Spleen (tissue), 11 donors: ENCODE measurements around the gene HOXA6. TPM values are rescaled to one million over a fixed set of nuclear protein-coding genes. Genes with fewer than 3 reads are reported as not detected.

Experiments used
- DNase-seq: peaks from one replicate; pipeline ENCODE4 v3.0.0-alpha.2; 2020
- H3K27ac ChIP-seq, 8 donors: fragments of 200-600 bp; sonication (generic) in 7 of 8; 1 replicate in 4 of 8; 2 replicates in 4 of 8; pipeline versions ENCODE4 v1.5.0 to v1.8.0; 2016 to 2021; ENCODE audit warnings: inconsistent platforms in 4 of 8, mild to moderate bottlenecking in 4 of 8, moderate library complexity in 1 of 8
- H3K27me3 ChIP-seq, 7 donors: fragments of 200-600 bp; sonication (generic) in 6 of 7; replicated peaks in 1 of 7; 1 replicate in 4 of 7; 2 replicates in 3 of 7; pipeline versions ENCODE4 v1.5.0 to v1.8.0; 2016 to 2021; ENCODE audit warnings: inconsistent platforms in 3 of 7, mild to moderate bottlenecking in 1 of 7
- H3K36me3 ChIP-seq, 6 donors: fragments of 200-600 bp; sonication (generic) in 5 of 6; 1 replicate in 4 of 6; 2 replicates in 2 of 6; pipeline versions ENCODE4 v1.5.0 to v1.8.0; 2016 to 2021; ENCODE audit warnings: inconsistent platforms in 2 of 6
- H3K4me1 ChIP-seq, 6 donors: fragments of 200-600 bp; sonication (generic) in 5 of 6; 1 replicate in 3 of 6; 2 replicates in 3 of 6; pipeline versions ENCODE4 v1.5.0 to v1.8.0; 2016 to 2021; ENCODE audit warnings: inconsistent platforms in 3 of 6
- H3K4me3 ChIP-seq, 8 donors: fragments of 200-600 bp; sonication (generic) in 7 of 8; 1 replicate in 4 of 8; 2 replicates in 4 of 8; pipeline versions ENCODE4 v1.5.0 to v1.8.0; 2016 to 2021; ENCODE audit warnings: inconsistent platforms in 4 of 8, mild to moderate bottlenecking in 4 of 8, moderate library complexity in 2 of 8
- H3K9me3 ChIP-seq, 8 donors: fragments of 200-600 bp; sonication (generic) in 7 of 8; 1 replicate in 4 of 8; 2 replicates in 4 of 8; pipeline versions ENCODE4 v1.5.0 to v1.8.0; 2016 to 2021; ENCODE audit warnings: inconsistent platforms in 4 of 8
- CTCF ChIP-seq, 11 experiments: fragments of 200-600 bp in 7 of 11; fragments of 450-650 bp in 4 of 11; sonication (generic) in 4 of 11; IDR thresholded peaks in 8 of 11; conservative IDR thresholded peaks in 3 of 11; 1 replicate in 7 of 11; 2 replicates in 4 of 11; pipeline versions ENCODE4 v1.4.0 to v1.8.0; 2016 to 2021; ENCODE audit warnings: antibody characterized with exemption in 11 of 11, inconsistent platforms in 4 of 11, mild to moderate bottlenecking in 1 of 11
- POLR2A ChIP-seq, 3 donors: fragments of 450-650 bp; IDR thresholded peaks; one replicate each; pipeline ENCODE4 v1.5.1; 2017; ENCODE audit warnings: antibody characterized with exemption in 3 of 3, mild to moderate bottlenecking in 1 of 3
- POLR2AphosphoS5 ChIP-seq, 3 donors: sonication (generic); formaldehyde crosslinking; IDR thresholded peaks; one replicate each; pipeline ENCODE4 v1.5.1; 2017; ENCODE audit warnings: antibody characterized with exemption in 3 of 3
- WGBS, 5 donors: extraction: QIAGEN DNeasy Blood & Tissue Kit in 3 of 5; methylation state at CpG; one replicate each; pipeline versions ENCODE4 v1.1.5 to v1.1.7; 2013 to 2018; 5-methylcytosine and 5-hydroxymethylcytosine counted together
- intact Hi-C: fragments of 100-400 bp; cut with DNase I; formaldehyde crosslinking; loops from one replicate; pipeline ENCODE4 v1.15.0; 2023; ENCODE audit warnings: low total_unique reads
- polyA plus RNA-seq, 3 donors: library from polyadenylated mRNA; stranded (reverse); fragments of 200-250 nt; gene quantifications; one replicate each; pipeline ENCODE4 v1.2.1, GENCODE V29; 2013
- total RNA-seq, 7 donors: library from RNA; depleted of rRNA in 3 of 7; stranded (reverse); fragments of >200 nt in 3 of 7; fragmentation: NEBNext Ultra II Directional in 4 of 7; extraction: Animal tissue kit (Norgen Biotek cat#: 25700) in 4 of 7; gene quantifications; one replicate each; pipeline versions ENCODE4 v1.1.0 to v1.2.1, GENCODE V29; 2016 to 2021
- donor health status: healthy with polysubstance abuse.
- donor health status: DM: no; HTN: no; CAD: no; lungs with moderate emphysema.
- donor health status: DM: no; HTN: no; CAD: no.
- donor health status: Bipolar disorder and iron deficiency.
- donor health status: healthy.
- donor health status: DM: no; HTN: no; CAD: no.
- donor health status: DM: yes; HTN: yes; CAD: no.

The HOXA6 gene
- total and polyA plus RNA-seq, 10 donors = 0.26 to 2.0 (median 1.2) TPM; not detected in 2

GRCh38 chr7:27152816-27153442, 5.4 kb upstream of the HOXA6 start:
- Histone ChIP-seq H3K9me3 (peaks cover 0 to 4% (median 0%) of the 10 kb centered on the region in 8 donors), H3K4me1 (peaks cover 21 to 90% (median 73%) of the 10 kb centered on the region in 6 donors), H3K36me3 (no peaks in the 10 kb centered on the region), H3K27ac (peak overlapping the region in 5 of 8 donors; percentile 30 to 69 (median 60)), H3K27me3 (peaks cover 26 to 100% (median 98%) of the 10 kb centered on the region in 7 donors), H3K4me3 (peak overlapping the region in 3 of 8 donors; percentile 8 to 68 (median 43))
- peak; percentile 59 for DNase-seq
- no peak for TF ChIP-seq POLR2AphosphoS5 (IDR thresholded peaks at IDR 0.05)
- no peak for TF ChIP-seq CTCF (IDR thresholded peaks at IDR 0.05 in 8 of 11, conservative IDR thresholded peaks at IDR 0.05 in 3 of 11)
- 25 to 42% (median 32%) methylated on average over 11 to 22 of the region's 22 CpGs for WGBS, 5 donors
- intact Hi-C loops = no loop called here

- peaks cover 26 to 100% (median 98%) of the 10 kb centered on the region in 7 donors for H3K27me3 ChIP-seq
- TF ChIP-seq POLR2AphosphoS5 (IDR thresholded peaks at IDR 0.05) (peak; percentile 30 to 54 (median 42)), POLR2A (IDR thresholded peaks at IDR 0.05) (no peak), CTCF (IDR thresholded peaks at IDR 0.05 in 8 of 11, conservative IDR thresholded peaks at IDR 0.05 in 3 of 11) (no peak)
- peak within 1 kb of the TSS in 7 of 8 donors; percentile 28 to 68 (median 43) for H3K4me3 ChIP-seq
- peak within 1 kb of the TSS in 7 of 8 donors; percentile 30 to 69 (median 60) for H3K27ac ChIP-seq
- peaks cover 0 to 4% (median 0%) of the 10 kb centered on the region in 8 donors for H3K9me3 ChIP-seq
- intact Hi-C loops = no loop called here
- peaks cover 27 to 90% (median 76%) of the 10 kb centered on the region in 6 donors for H3K4me1 ChIP-seq
- peak; percentile 76 for DNase-seq
- WGBS, 5 donors = 3 to 8% (median 6%) methylated on average over 48 to 53 of the region's 53 CpGs
- H3K36me3 ChIP-seq = no peaks in the 10 kb centered on the region
Measured at GRCh38 chr7:27151931-27152815, 4.6 kb upstream of the HOXA6 start, which contains the start of gene HOXA3. Gene HOXA3, minus strand, starts transcription at chr7:27152583. Its CDS starts 41,943 bp downstream, at chr7:27110640.

- H3K9me3 ChIP-seq = peaks cover 0 to 4% (median 0%) of the 10 kb centered on the region in 8 donors
- no peak for TF ChIP-seq POLR2A (IDR thresholded peaks at IDR 0.05)
- TF ChIP-seq POLR2AphosphoS5 (IDR thresholded peaks at IDR 0.05) = no peak
- no peak for TF ChIP-seq CTCF (IDR thresholded peaks at IDR 0.05 in 8 of 11, conservative IDR thresholded peaks at IDR 0.05 in 3 of 11)
- peaks cover 27 to 84% (median 72%) of the 10 kb centered on the region in 6 donors for H3K4me1 ChIP-seq
- 1 to 6% (median 3%) methylated on average over 27 of the region's 27 CpGs for WGBS, 5 donors
- no peaks in the 10 kb centered on the region for H3K36me3 ChIP-seq
- peak; percentile 79 for DNase-seq
- H3K4me3 ChIP-seq = peak overlapping the region; percentile 0 to 68 (median 40)
- peak overlapping the region in 7 of 8 donors; percentile 30 to 69 (median 60) for H3K27ac ChIP-seq
- H3K27me3 ChIP-seq = peaks cover 26 to 100% (median 98%) of the 10 kb centered on the region in 7 donors
- intact Hi-C loops = no loop called here
Measured at GRCh38 chr7:27151341-27151930, 3.9 kb upstream of the HOXA6 start.
